Left renal pelvis (tissue), 4 donors: ENCODE results near the gene ZNF618. TPM values are rescaled to one million over a fixed set of nuclear protein-coding genes. Genes with fewer than 3 reads are reported as not detected.

Experiments
- polyA plus RNA-seq, 4 donors: library from polyadenylated mRNA; unstranded; fragments of 120-200 nt; gene quantifications; one replicate each; pipeline ENCODE4 v1.2.1, GENCODE V29; 2013; ENCODE audit not compliant: insufficient read length in 4 of 4

Gene ZNF618
- polyA plus RNA-seq, 4 donors, result 29.8 to 42.8 (median 39.4) TPM

Other genes with a start within 250 kb of the ZNF618 start
- 10 to 100 TPM in 1 of 4 donors, 1 to 10 TPM in 3; 1.4 to 19.5 (median 2.0) TPM for gene AMBP, start 202.0 kb downstream of the ZNF618 start, polyA plus RNA-seq
- 100 to 1,000 TPM in 3 of 4 donors, 1 to 10 TPM in 1; 2.5 to 256 (median 142) TPM for gene KIF12, start 223.0 kb downstream of the ZNF618 start, polyA plus RNA-seq